Vagina (tissue), 2 donors: ENCODE results near the gene JADE1. TPM values are rescaled to one million over a fixed set of nuclear protein-coding genes. Genes with fewer than 3 reads are reported as not detected.

ENCODE experiments used
- DNase-seq, 2 donors: peaks; one replicate each; pipeline ENCODE4 v3.0.0-alpha.2; 2017; ENCODE audit errors: extremely low spot score in 2 of 2
- H3K27ac ChIP-seq: fragments of 200-600 bp; sonication (generic); one replicate; pipeline ENCODE4 v1.5.1; 2019
- H3K27me3 ChIP-seq: fragments of 200-600 bp; sonication (generic); one replicate; pipeline ENCODE4 v1.5.1; 2019
- H3K36me3 ChIP-seq, 2 donors: fragments of 200-600 bp; sonication (generic); one replicate each; pipeline ENCODE4 v1.5.1; 2017 to 2019
- H3K4me1 ChIP-seq: fragments of 200-600 bp; sonication (generic); one replicate; pipeline ENCODE4 v1.5.1; 2019
- H3K4me3 ChIP-seq, 2 donors: fragments of 200-600 bp; sonication (generic); 1 replicate in 1 of 2; 2 replicates in 1 of 2; pipeline ENCODE4 v1.5.1; 2016 to 2019
- H3K9me3 ChIP-seq: fragments of 200-600 bp; sonication (generic); one replicate; pipeline ENCODE4 v1.5.1; 2019
- CTCF ChIP-seq, 3 experiments: fragments of 450-650 bp in 2 of 3; fragments of 200-600 bp in 1 of 3; sonication (generic) in 1 of 3; IDR thresholded peaks; one replicate each; pipeline ENCODE4 v1.5.1; 2017 to 2019; ENCODE audit warnings: antibody characterized with exemption in 3 of 3, mild to moderate bottlenecking in 2 of 3, moderate library complexity in 2 of 3
- POLR2A ChIP-seq, 2 donors: fragments of 450-650 bp; IDR thresholded peaks; one replicate each; pipeline ENCODE4 v1.6.1; 2017; ENCODE audit warnings: antibody characterized with exemption in 2 of 2, mild to moderate bottlenecking in 2 of 2, moderate library complexity in 2 of 2
- POLR2AphosphoS5 ChIP-seq, 2 donors: sonication (generic); formaldehyde crosslinking; IDR thresholded peaks; one replicate each; pipeline ENCODE4 v1.9.0; 2017; ENCODE audit warnings: antibody characterized with exemption in 2 of 2, mild to moderate bottlenecking in 2 of 2, low read depth in 1 of 2; ENCODE audit not compliant: insufficient read depth in 1 of 2
- intact Hi-C: fragments of 100-400 bp; cut with DNase I; formaldehyde crosslinking; loops from one replicate; pipeline ENCODE4 v1.15.1; 2023
- total RNA-seq: library from RNA; depleted of rRNA; stranded (reverse); fragments of >200 nt; gene quantifications from one replicate; pipeline ENCODE4 v1.2.3, GENCODE V29; 2016

JADE1 gene
- total RNA-seq, 1 donor from 2014 or later, result 29.0 TPM

- Histone ChIP-seq H3K27me3 (no peaks in the 10 kb centered on the region), H3K36me3 (no peaks in the 10 kb centered on the region), H3K27ac (no peak overlapping the region), H3K4me1 (peaks cover 11% of the 10 kb centered on the region), H3K9me3 (no peaks in the 10 kb centered on the region), H3K4me3 (no peak overlapping the region)
- no peak for DNase-seq
- TF ChIP-seq POLR2A (IDR thresholded peaks at IDR 0.05) (no peak), POLR2AphosphoS5 (IDR thresholded peaks at IDR 0.05; ENCODE audit: insufficient read depth in 1 of 2, low read depth in 1 of 2) (no peak), CTCF (IDR thresholded peaks at IDR 0.05) (no peak)
- intact Hi-C loops, result loop anchor here (10.0 kb wide), 1 partner anchor 264 kb away; no protein-coding TSS in a partner anchor
Observed at GRCh38 chr4:128818442-128818841, 8.9 kb downstream of the JADE1 start.

GRCh38 chr4:128819082-128819742, 9.7 kb downstream of the JADE1 start:
- TF ChIP-seq POLR2A (IDR thresholded peaks at IDR 0.05) (no peak), POLR2AphosphoS5 (IDR thresholded peaks at IDR 0.05; ENCODE audit: insufficient read depth in 1 of 2, low read depth in 1 of 2) (no peak), CTCF (IDR thresholded peaks at IDR 0.05) (no peak)
- Histone ChIP-seq H3K4me1 (peaks cover 9% of the 10 kb centered on the region), H3K9me3 (no peaks in the 10 kb centered on the region), H3K27me3 (no peaks in the 10 kb centered on the region), H3K36me3 (no peaks in the 10 kb centered on the region), H3K4me3 (no peak overlapping the region), H3K27ac (no peak overlapping the region)
- intact Hi-C loops, result loop anchor here (10.0 kb wide), 1 partner anchor 264 kb away; no protein-coding TSS in a partner anchor
- no peak for DNase-seq

GRCh38 chr4:128820671-128821070, 11.2 kb downstream of the JADE1 start:
- peaks cover 20% of the 10 kb centered on the region for H3K4me1 ChIP-seq
- TF ChIP-seq CTCF (IDR thresholded peaks at IDR 0.05), result no peak
- TF ChIP-seq POLR2A (IDR thresholded peaks at IDR 0.05), result no peak
- no peak for TF ChIP-seq POLR2AphosphoS5 (IDR thresholded peaks at IDR 0.05; ENCODE audit: insufficient read depth in 1 of 2, low read depth in 1 of 2)

GRCh38 chr4:128821151-128821550, 11.7 kb downstream of the JADE1 start:
- no peak for TF ChIP-seq CTCF (IDR thresholded peaks at IDR 0.05)
- no peak for TF ChIP-seq POLR2A (IDR thresholded peaks at IDR 0.05)
- TF ChIP-seq POLR2AphosphoS5 (IDR thresholded peaks at IDR 0.05; ENCODE audit: insufficient read depth in 1 of 2, low read depth in 1 of 2), result no peak
- Histone ChIP-seq H3K4me1 (peaks cover 25% of the 10 kb centered on the region), H3K36me3 (no peaks in the 10 kb centered on the region), H3K27me3 (no peaks in the 10 kb centered on the region), H3K27ac (no peak overlapping the region), H3K9me3 (no peaks in the 10 kb centered on the region), H3K4me3 (no peak overlapping the region)
- intact Hi-C loops, result no loop called here
- DNase-seq, result no peak

More at GRCh38 chr4:128820671-128821070, 11.2 kb downstream of the JADE1 start:
- Histone ChIP-seq H3K9me3 (no peaks in the 10 kb centered on the region), H3K27me3 (no peaks in the 10 kb centered on the region), H3K4me3 (no peak overlapping the region), H3K36me3 (no peaks in the 10 kb centered on the region), H3K27ac (no peak overlapping the region)
- intact Hi-C loops, result no loop called here
- no peak for DNase-seq

GRCh38 chr4:128823025-128823661, 13.6 kb downstream of the JADE1 start:
- intact Hi-C loops, result no loop called here
- no peak overlapping the region for H3K4me3 ChIP-seq
- H3K9me3 ChIP-seq, result no peaks in the 10 kb centered on the region
- peaks cover 35% of the 10 kb centered on the region for H3K4me1 ChIP-seq
- DNase-seq, result no peak
- H3K27ac ChIP-seq, result no peak overlapping the region
- H3K27me3 ChIP-seq, result no peaks in the 10 kb centered on the region
- H3K36me3 ChIP-seq, result no peaks in the 10 kb centered on the region
- TF ChIP-seq POLR2A (IDR thresholded peaks at IDR 0.05) (no peak), POLR2AphosphoS5 (IDR thresholded peaks at IDR 0.05; ENCODE audit: insufficient read depth in 1 of 2, low read depth in 1 of 2) (no peak), CTCF (IDR thresholded peaks at IDR 0.05) (no peak)
